ENCODE measurements around the gene GPR78. TPM values are rescaled to one million over a fixed set of nuclear protein-coding genes. Genes with fewer than 3 reads are reported as not detected.
"Not testable (repeated sequence)": the region's sequence is repeated elsewhere in the genome, so short reads cannot be mapped to it uniquely, and the experiment has no call there.

Gene GPR78
- total RNA-seq, 1 experiment from 2014 or later = 3.4 TPM

DNA sequence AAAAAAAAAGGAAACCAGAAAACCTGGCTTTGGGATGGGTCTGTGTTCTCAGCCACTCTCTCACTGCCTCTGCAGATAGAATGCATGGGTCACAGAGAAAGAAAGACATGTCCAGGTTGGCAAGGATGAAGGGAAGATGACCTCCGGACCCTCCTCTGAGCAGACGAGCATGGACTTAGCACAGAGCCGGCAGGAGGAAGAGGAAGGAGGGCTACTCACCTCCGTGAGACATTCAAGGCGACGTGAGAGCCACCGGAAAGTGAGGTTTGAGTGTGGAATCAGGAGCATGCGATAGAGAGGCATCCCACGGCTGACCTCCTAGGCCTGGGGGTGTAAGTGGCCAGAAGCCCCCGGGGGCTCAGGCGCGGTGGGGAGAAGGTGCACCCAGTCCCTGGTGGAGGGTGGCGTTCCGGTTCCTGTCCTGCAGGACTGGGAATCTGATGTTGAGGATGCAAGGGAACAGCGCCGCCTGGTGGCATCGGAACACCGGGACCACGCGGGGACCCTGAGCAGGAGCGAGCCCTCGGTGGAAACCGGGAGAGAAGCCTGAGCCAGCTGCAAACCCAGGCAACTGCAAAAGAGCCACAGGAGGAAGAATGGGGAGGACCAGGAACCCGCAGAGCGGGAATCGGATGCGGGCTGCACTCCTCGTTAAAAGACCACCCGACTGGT, 44.5 kb downstream of the GPR78 start:
- not testable (repeated sequence) for H3K4me3 Mint-ChIP-seq; H3K23ac ChIP-seq (ENCODE audit: insufficient read length, low read depth, low read length); H3K9me3 Mint-ChIP-seq; H3K27ac Mint-ChIP-seq; H3K27me3 Mint-ChIP-seq (ENCODE audit: low read depth); H4K20me1 ChIP-seq (ENCODE audit: control insufficient read depth, insufficient read depth, insufficient read length); H3K18ac ChIP-seq (ENCODE audit: insufficient read length, low read depth, low read length); H3K27me3 ChIP-seq (ENCODE audit: insufficient read depth, low read length); H3K4me1 Mint-ChIP-seq; H3K36me3 Mint-ChIP-seq (ENCODE audit: insufficient read depth in 1 of 3, low read depth in 3 of 3); H3K79me1 ChIP-seq (ENCODE audit: insufficient read depth, low read depth, low read length, poor library complexity, severe bottlenecking); H3K23me2 ChIP-seq (ENCODE audit: insufficient read length, low read depth, low read length, poor library complexity, severe bottlenecking); H3K56ac ChIP-seq (ENCODE audit: insufficient read length, low read depth, low read length); H2BK5ac ChIP-seq (ENCODE audit: insufficient read length, low read length); DNase-seq; H3K4me2 ChIP-seq (ENCODE audit: insufficient read depth, insufficient read length, low read length); H3K27ac ChIP-seq (ENCODE audit: insufficient read length, low read depth, low read length); H4K91ac ChIP-seq (ENCODE audit: insufficient read length, low read depth, low read length); H3K79me2 ChIP-seq (ENCODE audit: insufficient read depth, low read length); H3K9ac ChIP-seq (ENCODE audit: extremely low read depth, insufficient read length, low read length); H2BK15ac ChIP-seq (ENCODE audit: low read depth, low read length); H4K8ac ChIP-seq (replicated peaks; ENCODE audit: insufficient read length, low read depth, low read length); H2BK20ac ChIP-seq (ENCODE audit: low read depth, low read length, poor library complexity, severe bottlenecking); H3K9me3 ChIP-seq (ENCODE audit: control insufficient read depth, low read depth, low read length); H3K4ac ChIP-seq (ENCODE audit: low read depth, low read length); H2AFZ ChIP-seq (ENCODE audit: low read length); H2AK5ac ChIP-seq (ENCODE audit: insufficient read length, low read length); H3T11ph ChIP-seq (ENCODE audit: low read length); H3K4me1 ChIP-seq (ENCODE audit: insufficient read depth, low read length); H4K5ac ChIP-seq (ENCODE audit: insufficient read length, low read depth, low read length); H2BK12ac ChIP-seq (ENCODE audit: insufficient read length, low read depth, low read length); H3K14ac ChIP-seq (ENCODE audit: insufficient read depth, low read length); H2BK120ac ChIP-seq (ENCODE audit: low read depth, low read length, poor library complexity, severe bottlenecking)
- no CpG with 5 or more reads among the region's 29 CpGs for WGBS (ENCODE audit: extremely low coverage, insufficient read length, low lambda C conversion rate)

DNA sequence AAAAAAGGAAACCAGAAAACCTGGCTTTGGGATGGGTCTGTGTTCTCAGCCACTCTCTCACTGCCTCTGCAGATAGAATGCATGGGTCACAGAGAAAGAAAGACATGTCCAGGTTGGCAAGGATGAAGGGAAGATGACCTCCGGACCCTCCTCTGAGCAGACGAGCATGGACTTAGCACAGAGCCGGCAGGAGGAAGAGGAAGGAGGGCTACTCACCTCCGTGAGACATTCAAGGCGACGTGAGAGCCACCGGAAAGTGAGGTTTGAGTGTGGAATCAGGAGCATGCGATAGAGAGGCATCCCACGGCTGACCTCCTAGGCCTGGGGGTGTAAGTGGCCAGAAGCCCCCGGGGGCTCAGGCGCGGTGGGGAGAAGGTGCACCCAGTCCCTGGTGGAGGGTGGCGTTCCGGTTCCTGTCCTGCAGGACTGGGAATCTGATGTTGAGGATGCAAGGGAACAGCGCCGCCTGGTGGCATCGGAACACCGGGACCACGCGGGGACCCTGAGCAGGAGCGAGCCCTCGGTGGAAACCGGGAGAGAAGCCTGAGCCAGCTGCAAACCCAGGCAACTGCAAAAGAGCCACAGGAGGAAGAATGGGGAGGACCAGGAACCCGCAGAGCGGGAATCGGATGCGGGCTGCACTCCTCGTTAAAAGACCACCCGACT, 50.2 kb downstream of the GPR78 start:
- not testable (repeated sequence) for H4K20me1 ChIP-seq (ENCODE audit: control insufficient read depth, insufficient read depth, insufficient read length); H2BK15ac ChIP-seq (ENCODE audit: low read depth, low read length); H3T11ph ChIP-seq (ENCODE audit: low read length); H3K18ac ChIP-seq (ENCODE audit: insufficient read length, low read depth, low read length); H3K27me3 Mint-ChIP-seq (ENCODE audit: low read depth); H2BK20ac ChIP-seq (ENCODE audit: low read depth, low read length, poor library complexity, severe bottlenecking); H3K79me1 ChIP-seq (ENCODE audit: insufficient read depth, low read depth, low read length, poor library complexity, severe bottlenecking); H3K9me3 ChIP-seq (ENCODE audit: control insufficient read depth, low read depth, low read length); H3K4me1 ChIP-seq (ENCODE audit: insufficient read depth, low read length); H4K91ac ChIP-seq (ENCODE audit: insufficient read length, low read depth, low read length); H3K9me3 Mint-ChIP-seq; H3K4me2 ChIP-seq (ENCODE audit: insufficient read depth, insufficient read length, low read length); H2AFZ ChIP-seq (ENCODE audit: low read length); H3K27ac ChIP-seq (ENCODE audit: insufficient read length, low read depth, low read length); H3K56ac ChIP-seq (ENCODE audit: insufficient read length, low read depth, low read length); H3K36me3 Mint-ChIP-seq (ENCODE audit: insufficient read depth in 1 of 3, low read depth in 3 of 3); H4K5ac ChIP-seq (ENCODE audit: insufficient read length, low read depth, low read length); H3K4ac ChIP-seq (ENCODE audit: low read depth, low read length); H3K4me3 Mint-ChIP-seq; H2BK120ac ChIP-seq (ENCODE audit: low read depth, low read length, poor library complexity, severe bottlenecking); H3K4me1 Mint-ChIP-seq; H3K23me2 ChIP-seq (ENCODE audit: insufficient read length, low read depth, low read length, poor library complexity, severe bottlenecking); H4K8ac ChIP-seq (replicated peaks; ENCODE audit: insufficient read length, low read depth, low read length); H3K9ac ChIP-seq (ENCODE audit: extremely low read depth, insufficient read length, low read length); H3K27ac Mint-ChIP-seq; DNase-seq; H3K79me2 ChIP-seq (ENCODE audit: insufficient read depth, low read length); H2AK5ac ChIP-seq (ENCODE audit: insufficient read length, low read length); H3K14ac ChIP-seq (ENCODE audit: insufficient read depth, low read length); H2BK12ac ChIP-seq (ENCODE audit: insufficient read length, low read depth, low read length); H3K27me3 ChIP-seq (ENCODE audit: insufficient read depth, low read length); H3K23ac ChIP-seq (ENCODE audit: insufficient read length, low read depth, low read length); H2BK5ac ChIP-seq (ENCODE audit: insufficient read length, low read length)
- no CpG with 5 or more reads among the region's 29 CpGs for WGBS (ENCODE audit: extremely low coverage, insufficient read length, low lambda C conversion rate)
